Keratinocyte (primary cell): ENCODE measurements around the gene PTGES2. TPM values are rescaled to one million over a fixed set of nuclear protein-coding genes. Genes with fewer than 3 reads are reported as not detected.

ENCODE experiments used
- DNase-seq: peaks from one replicate; pipeline ENCODE4 v3.0.0-alpha.2; 2011; ENCODE audit warnings: low read depth, missing footprints, low spot score
- FAIRE-seq: peaks from 2 replicates; lab custom pipeline; 2011; peaks lifted over from hg19 to GRCh38; lab: Jason Lieb, UNC
- H2AFZ ChIP-seq: 2 replicates; pipeline ENCODE4 v1.6.0; 2012; ENCODE audit warnings: low read length, control low read depth, inconsistent platforms; ENCODE audit not compliant: control insufficient read depth
- H3K27ac ChIP-seq: 2 replicates; pipeline ENCODE4 v1.5.1; 2011; ENCODE audit warnings: low read length; ENCODE audit not compliant: control insufficient read depth, insufficient read depth
- H3K27me3 ChIP-seq: 3 replicates; pipeline ENCODE4 v1.6.0; 2011; ENCODE audit warnings: low read length; ENCODE audit not compliant: control insufficient read depth, insufficient read depth; ENCODE audit errors: extremely low read depth
- H3K36me3 ChIP-seq, 2 experiments: 2 replicates in 1 of 2; 3 replicates in 1 of 2; pipeline ENCODE4 v1.5.1; 2011; ENCODE audit warnings: low read length in 2 of 2, mild to moderate bottlenecking in 1 of 2; ENCODE audit not compliant: control insufficient read depth in 2 of 2, insufficient read depth in 2 of 2; ENCODE audit errors: extremely low read depth in 1 of 2
- H3K4me1 ChIP-seq: 3 replicates; pipeline ENCODE4 v1.5.1; 2011; ENCODE audit warnings: low read length; ENCODE audit not compliant: control insufficient read depth, insufficient read depth; ENCODE audit errors: extremely low read depth
- H3K4me2 ChIP-seq: 3 replicates; pipeline ENCODE4 v1.6.0; 2011; ENCODE audit warnings: low read depth, low read length; ENCODE audit not compliant: control insufficient read depth, insufficient read depth; ENCODE audit errors: extremely low read depth
- H3K4me3 ChIP-seq, 3 experiments: fragments of 200-600 bp in 1 of 3; sonication (generic) in 1 of 3; 2 replicates in 2 of 3; 3 replicates in 1 of 3; pipeline ENCODE4 v1.5.1; 2011 to 2016; ENCODE audit warnings: low read length in 3 of 3, mild to moderate bottlenecking in 3 of 3, control low read depth in 2 of 3, inconsistent platforms in 1 of 3, low read depth in 1 of 3, mixed read lengths in 1 of 3, mixed run types in 1 of 3, moderate library complexity in 1 of 3; ENCODE audit not compliant: control insufficient read depth in 2 of 3, insufficient read depth in 2 of 3; ENCODE audit errors: extremely low read depth in 1 of 3
- H3K79me2 ChIP-seq: 2 replicates; pipeline ENCODE4 v1.6.0; 2012; ENCODE audit warnings: low read length; ENCODE audit not compliant: control insufficient read depth, insufficient read depth
- H3K9ac ChIP-seq: 3 replicates; pipeline ENCODE4 v1.6.0; 2011; ENCODE audit warnings: low read length; ENCODE audit not compliant: control insufficient read depth, insufficient read depth; ENCODE audit errors: extremely low read depth
- H3K9me1 ChIP-seq: 3 replicates; pipeline ENCODE4 v1.6.0; 2011; ENCODE audit warnings: low read length; ENCODE audit not compliant: control insufficient read depth, insufficient read depth; ENCODE audit errors: extremely low read depth
- H3K9me3 ChIP-seq: 2 replicates; pipeline ENCODE4 v1.5.1; 2012; ENCODE audit warnings: low read depth, low read length; ENCODE audit not compliant: control insufficient read depth
- H4K20me1 ChIP-seq: 3 replicates; pipeline ENCODE4 v1.6.0; 2011; ENCODE audit warnings: low read length; ENCODE audit not compliant: control insufficient read depth, insufficient read depth; ENCODE audit errors: extremely low read depth
- CTCF ChIP-seq, 3 experiments: IDR thresholded peaks in 1 of 3; conservative IDR thresholded peaks in 1 of 3; optimal IDR thresholded peaks in 1 of 3; 2 replicates in 2 of 3; 3 replicates in 1 of 3; pipeline versions ENCODE3 to v1.5.1; 2011; ENCODE audit warnings: low read length in 3 of 3, mild to moderate bottlenecking in 3 of 3, moderate library complexity in 2 of 3, control low read depth in 1 of 3, inconsistent platforms in 1 of 3; ENCODE audit not compliant: insufficient read depth in 2 of 3; ENCODE audit errors: extremely low read depth in 1 of 3
- EZH2 ChIP-seq: IDR thresholded peaks from one replicate; pipeline ENCODE4 v1.6.1; 2012; ENCODE audit warnings: inconsistent platforms, mild to moderate bottlenecking, low read length, moderate library complexity
- dilution Hi-C: fragments of 300-500 bp; cut with MboI; formaldehyde crosslinking; loops from one replicate; pipeline ENCODE4 v1.7.0; 2020; ENCODE audit warnings: low sequenced_read_pairs; ENCODE audit not compliant: extremely low pct_ligation_motif_present
- polyA plus RNA-seq, 5 experiments: library from polyadenylated mRNA; depleted of rRNA in 3 of 5; stranded (reverse) in 3 of 5; stranded (forward) in 1 of 5; unstranded in 1 of 5; fragments of >200 nt; gene quantifications; 1 replicate in 1 of 5; 2 replicates in 3 of 5; 3 replicates in 1 of 5; pipeline versions ENCODE4 v1.2.1 to v1.2.3, GENCODE V29; 2011 to 2012; ENCODE audit warnings: missing spikeins in 2 of 5, low read depth in 1 of 5, low replicate concordance in 1 of 5

PTGES2 gene
- polyA plus RNA-seq, 1 donor (not counting 4 experiments of a cell fraction or from before 2014, with no cell fraction given): 68.7 TPM

GRCh38 chr9:128163523-128164306 lies 36.2 kb upstream of the PTGES2 start:
- no peak overlapping the region for H2AFZ ChIP-seq
- no peaks in the 10 kb centered on the region for H3K9me3 ChIP-seq
- no peak overlapping the region for H3K4me2 ChIP-seq
- peaks cover 32 to 33% of the 10 kb centered on the region in 2 experiments for H3K36me3 ChIP-seq
- DNase-seq (no peak), FAIRE-seq (no peak)
- H3K9ac ChIP-seq: no peak overlapping the region
- H3K4me3 ChIP-seq: no peak overlapping the region
- no peaks in the 10 kb centered on the region for H3K27me3 ChIP-seq
- TF ChIP-seq CTCF (optimal IDR thresholded peaks at IDR 0.05 in 1 of 3, IDR thresholded peaks at IDR 0.05 in 1 of 3, conservative IDR thresholded peaks at IDR 0.05 in 1 of 3; ENCODE audit: extremely low read depth in 1 of 3, insufficient read depth in 2 of 3, low read length in 3 of 3) (no peak), EZH2 (no peak)
- peaks cover 20% of the 10 kb centered on the region for H3K4me1 ChIP-seq
- H3K27ac ChIP-seq: no peak overlapping the region
- dilution Hi-C loops: no loop called here
- H4K20me1 ChIP-seq: peaks cover 3% of the 10 kb centered on the region
- H3K79me2 ChIP-seq: peaks cover 5% of the 10 kb centered on the region
- H3K9me1 ChIP-seq: no peaks in the 10 kb centered on the region

GRCh38 chr9:128163027-128163515 lies 35.5 kb upstream of the PTGES2 start:
- FAIRE-seq (no peak), DNase-seq (no peak)
- Histone ChIP-seq H4K20me1 (peaks cover 3% of the 10 kb centered on the region), H3K27me3 (no peaks in the 10 kb centered on the region), H3K9ac (no peak overlapping the region), H3K79me2 (peaks cover 5% of the 10 kb centered on the region), H3K4me3 (no peak overlapping the region), H3K4me2 (no peak overlapping the region), H3K27ac (no peak overlapping the region), H3K36me3 (peaks cover 28 to 32% of the 10 kb centered on the region in 2 experiments), H3K9me1 (no peaks in the 10 kb centered on the region), H3K4me1 (peaks cover 19% of the 10 kb centered on the region), H2AFZ (no peak overlapping the region), H3K9me3 (no peaks in the 10 kb centered on the region)
- dilution Hi-C loops: no loop called here
- TF ChIP-seq EZH2 (no peak), CTCF (optimal IDR thresholded peaks at IDR 0.05 in 1 of 3, IDR thresholded peaks at IDR 0.05 in 1 of 3, conservative IDR thresholded peaks at IDR 0.05 in 1 of 3; ENCODE audit: extremely low read depth in 1 of 3, insufficient read depth in 2 of 3, low read length in 3 of 3) (no peak)
